Thymus (tissue), 11 donors: ENCODE measurements around the gene PAFAH1B1. TPM values are rescaled to one million over a fixed set of nuclear protein-coding genes. Genes with fewer than 3 reads are reported as not detected.

ENCODE experiments used
- DNase-seq, 9 donors: peaks; one replicate each; pipeline ENCODE4 v3.0.0-alpha.2; 2013; ENCODE audit warnings: low spot score in 9 of 9, low read depth in 6 of 9, missing footprints in 1 of 9
- H3K27ac ChIP-seq, 2 donors: one replicate each; pipeline ENCODE4 v1.5.1; 2013; ENCODE audit warnings: control low read depth in 1 of 2, low read depth in 1 of 2, low read length in 1 of 2, mild to moderate bottlenecking in 1 of 2, moderate library complexity in 1 of 2
- H3K27me3 ChIP-seq, 2 donors: one replicate each; pipeline ENCODE4 v1.5.1; 2013; ENCODE audit warnings: low read length in 1 of 2; ENCODE audit not compliant: control insufficient read depth in 2 of 2, insufficient read depth in 1 of 2
- H3K36me3 ChIP-seq, 2 donors: one replicate each; pipeline ENCODE4 v1.5.1; 2013; ENCODE audit warnings: low read length in 1 of 2, mild to moderate bottlenecking in 1 of 2, moderate library complexity in 1 of 2; ENCODE audit not compliant: control insufficient read depth in 2 of 2, insufficient read depth in 2 of 2
- H3K4me1 ChIP-seq, 2 donors: one replicate each; pipeline ENCODE4 v1.5.1; 2013; ENCODE audit warnings: low read length in 2 of 2; ENCODE audit not compliant: control insufficient read depth in 2 of 2, insufficient read depth in 2 of 2
- H3K4me3 ChIP-seq, 2 donors: one replicate each; pipeline ENCODE4 v1.5.1; 2013; ENCODE audit warnings: low read length in 2 of 2, control low read depth in 1 of 2, mild to moderate bottlenecking in 1 of 2
- H3K9me3 ChIP-seq, 2 donors: one replicate each; pipeline ENCODE4 v1.5.1; 2013; ENCODE audit warnings: low read length in 1 of 2, mild to moderate bottlenecking in 1 of 2; ENCODE audit not compliant: control insufficient read depth in 2 of 2, insufficient read depth in 1 of 2
- WGBS: extraction: QIAGEN DNeasy Blood & Tissue Kit; methylation state at CpG from one replicate; pipeline ENCODE4 v1.1.7; 2013; 5-methylcytosine and 5-hydroxymethylcytosine counted together
- polyA plus RNA-seq: library from polyadenylated mRNA; stranded (reverse); fragments of 200-250 nt; gene quantifications from one replicate; pipeline ENCODE4 v1.2.3, GENCODE V29; 2013
- total RNA-seq: library from RNA; stranded (reverse); fragments of 120-200 nt; gene quantifications from one replicate; pipeline ENCODE4 v1.2.4, GENCODE V29; 2013
- donor health status: healthy.

The PAFAH1B1 gene
- total and polyA plus RNA-seq, 2 donors, result 52.1 to 52.2 TPM

GRCh38 chr17:2700491-2701141 is 107.2 kb downstream of the PAFAH1B1 start:
- Histone ChIP-seq H3K4me1 (no peaks in the 10 kb centered on the region), H3K27me3 (no peaks in the 10 kb centered on the region), H3K4me3 (no peak overlapping the region), H3K9me3 (no peaks in the 10 kb centered on the region), H3K36me3 (peaks cover 48 to 65% of the 10 kb centered on the region in 2 donors), H3K27ac (no peak overlapping the region)
- no peak for DNase-seq
- WGBS, result 97% methylated on average over 27 of the region's 27 CpGs

GRCh38 chr17:2701161-2701995 is 107.9 kb downstream of the PAFAH1B1 start:
- no peak overlapping the region for H3K4me3 ChIP-seq
- DNase-seq, result no peak
- no peaks in the 10 kb centered on the region for H3K9me3 ChIP-seq
- H3K27me3 ChIP-seq, result no peaks in the 10 kb centered on the region
- H3K4me1 ChIP-seq, result no peaks in the 10 kb centered on the region
- no peak overlapping the region for H3K27ac ChIP-seq
- WGBS, result 98% methylated on average over 41 of the region's 41 CpGs
- H3K36me3 ChIP-seq, result peaks cover 45 to 57% of the 10 kb centered on the region in 2 donors

- Histone ChIP-seq H3K36me3 (peaks cover 40 to 53% of the 10 kb centered on the region in 2 donors), H3K4me1 (no peaks in the 10 kb centered on the region), H3K4me3 (no peak overlapping the region), H3K27me3 (no peaks in the 10 kb centered on the region), H3K9me3 (no peaks in the 10 kb centered on the region), H3K27ac (no peak overlapping the region)
- no peak for DNase-seq
- 96% methylated on average over 22 of the region's 22 CpGs for WGBS
Measured at GRCh38 chr17:2701996-2702741, 108.7 kb downstream of the PAFAH1B1 start.

GRCh38 chr17:2703181-2703580 is 109.7 kb downstream of the PAFAH1B1 start:
- Histone ChIP-seq H3K27me3 (no peaks in the 10 kb centered on the region), H3K9me3 (no peaks in the 10 kb centered on the region), H3K4me3 (no peak overlapping the region), H3K36me3 (peaks cover 35 to 43% of the 10 kb centered on the region in 2 donors), H3K27ac (no peak overlapping the region), H3K4me1 (no peaks in the 10 kb centered on the region)
- 97% methylated on average over 20 of the region's 20 CpGs for WGBS
- no peak for DNase-seq

GRCh38 chr17:2703606-2704005 is 110.2 kb downstream of the PAFAH1B1 start:
- H3K27ac ChIP-seq, result no peak overlapping the region
- no peak overlapping the region for H3K4me3 ChIP-seq
- no peaks in the 10 kb centered on the region for H3K27me3 ChIP-seq
- H3K4me1 ChIP-seq, result no peaks in the 10 kb centered on the region
- 98% methylated on average over 16 of the region's 16 CpGs for WGBS
- no peaks in the 10 kb centered on the region for H3K9me3 ChIP-seq
- H3K36me3 ChIP-seq, result peaks cover 32 to 40% of the 10 kb centered on the region in 2 donors
- no peak for DNase-seq

GRCh38 chr17:2704031-2704889 is 110.8 kb downstream of the PAFAH1B1 start:
- WGBS, result 97% methylated on average over 38 of the region's 38 CpGs
- H3K27ac ChIP-seq, result no peak overlapping the region
- DNase-seq, result no peak
- H3K27me3 ChIP-seq, result no peaks in the 10 kb centered on the region
- H3K36me3 ChIP-seq, result peaks cover 32 to 40% of the 10 kb centered on the region in 2 donors
- no peaks in the 10 kb centered on the region for H3K9me3 ChIP-seq
- H3K4me3 ChIP-seq, result no peak overlapping the region
- H3K4me1 ChIP-seq, result peaks cover 0 to 3% of the 10 kb centered on the region in 2 donors

GRCh38 chr17:2704890-2705248 is 111.4 kb downstream of the PAFAH1B1 start:
- WGBS, result 93% methylated on average over 4 of the region's 4 CpGs
- no peak overlapping the region for H3K4me3 ChIP-seq
- peaks cover 32 to 39% of the 10 kb centered on the region in 2 donors for H3K36me3 ChIP-seq
- H3K27me3 ChIP-seq, result no peaks in the 10 kb centered on the region
- DNase-seq, result no peak
- no peaks in the 10 kb centered on the region for H3K9me3 ChIP-seq
- H3K27ac ChIP-seq, result no peak overlapping the region
- peaks cover 0 to 8% of the 10 kb centered on the region in 2 donors for H3K4me1 ChIP-seq

- peaks cover 30 to 36% of the 10 kb centered on the region in 2 donors for H3K36me3 ChIP-seq
- DNase-seq, result no peak
Measured at GRCh38 chr17:2705263-2705662, 111.8 kb downstream of the PAFAH1B1 start.

More at GRCh38 chr17:2705263-2705662, 111.8 kb downstream of the PAFAH1B1 start:
- H3K27me3 ChIP-seq, result no peaks in the 10 kb centered on the region
- 88% methylated on average over 7 of the region's 7 CpGs for WGBS
- H3K9me3 ChIP-seq, result no peaks in the 10 kb centered on the region
- H3K27ac ChIP-seq, result no peak overlapping the region
- no peak overlapping the region for H3K4me3 ChIP-seq
- H3K4me1 ChIP-seq, result peaks cover under 1 to 12% of the 10 kb centered on the region in 2 donors
